ENCODE results near the gene EPC1. TPM values are rescaled to one million over a fixed set of nuclear protein-coding genes. Genes with fewer than 3 reads are reported as not detected.
"Not testable (repeated sequence)": the region's sequence is repeated elsewhere in the genome, so short reads cannot be mapped to it uniquely, and the experiment has no call there.

Gene EPC1
- total RNA-seq, 1 donor from 2014 or later = 27.1 TPM

DNA sequence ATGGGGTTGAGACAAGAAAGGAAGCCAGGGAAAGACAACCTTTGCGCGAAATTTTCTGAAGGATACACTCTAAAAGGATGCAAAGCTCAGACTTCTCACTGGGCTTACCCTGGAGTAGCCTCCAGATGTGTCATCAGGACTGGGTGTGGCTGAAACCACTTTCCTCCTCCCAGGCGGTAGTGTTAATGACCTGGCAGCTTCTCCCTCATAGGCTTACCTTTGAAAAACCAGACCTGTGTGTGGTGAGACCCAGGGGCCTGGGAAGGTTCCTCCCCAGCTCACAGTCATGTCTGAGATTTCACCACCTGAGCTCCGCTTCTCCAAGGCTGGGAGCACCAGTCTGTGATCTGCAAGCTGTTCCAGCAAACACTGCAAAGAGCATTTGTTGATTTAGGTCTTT, 93.7 kb downstream of the EPC1 start:
- DNase-seq (ENCODE audit: low spot score) = no peak
- intact Hi-C loops (cut with DNase I) = loop anchor here (10.0 kb wide), 1 partner anchor 192 kb away; the partner anchor contains the start of gene CCDC7

GRCh38 chr10:32250489-32250888, 96.5 kb downstream of the EPC1 start:
- intact Hi-C loops (cut with DNase I) = loop anchor here (10.0 kb wide), 1 partner anchor 194 kb away; the partner anchor contains the start of gene CCDC7
- not testable (repeated sequence) for DNase-seq (ENCODE audit: low spot score)

DNA sequence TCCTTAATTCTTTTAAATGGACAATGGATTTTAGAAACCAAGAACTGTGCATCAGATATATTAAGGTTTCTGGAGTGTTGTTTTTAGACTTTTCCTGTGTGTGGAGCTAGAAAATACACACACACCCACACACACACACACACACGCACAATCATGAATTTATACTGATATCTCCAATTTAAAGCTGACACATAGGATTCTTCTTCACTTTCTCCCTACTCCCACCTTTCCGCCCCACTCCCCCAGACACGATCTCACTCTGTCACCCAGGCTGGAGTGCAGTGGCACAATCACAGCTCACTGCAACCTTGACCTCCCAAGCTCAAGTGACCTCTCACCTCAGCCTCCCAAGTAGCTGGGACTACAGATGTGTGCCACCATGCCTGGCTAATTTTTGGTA, 100.3 kb downstream of the EPC1 start:
- intact Hi-C loops (cut with DNase I) = no loop called here
- DNase-seq (ENCODE audit: low spot score) = no peak

DNA sequence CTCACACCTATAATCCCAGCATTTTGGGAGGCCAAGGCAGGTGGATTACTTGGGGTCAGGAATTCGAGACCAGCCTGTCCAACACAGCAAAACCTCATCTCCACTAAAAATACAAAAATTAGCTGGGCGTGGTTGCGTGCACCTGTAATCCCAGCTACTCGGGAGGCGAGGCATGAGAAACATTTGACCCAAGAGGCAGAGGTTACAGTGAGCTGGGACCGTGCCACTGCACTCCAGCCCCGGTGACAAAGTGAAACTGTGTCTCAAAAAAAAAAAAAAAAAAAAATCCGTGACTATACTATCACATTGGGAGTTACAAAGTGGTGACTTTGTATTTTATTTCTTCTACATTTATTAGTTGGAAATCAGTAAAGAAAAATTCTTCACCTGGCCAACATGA, 101.2 kb downstream of the EPC1 start:
- DNase-seq (ENCODE audit: low spot score) = no peak
- intact Hi-C loops (cut with DNase I) = no loop called here

DNA sequence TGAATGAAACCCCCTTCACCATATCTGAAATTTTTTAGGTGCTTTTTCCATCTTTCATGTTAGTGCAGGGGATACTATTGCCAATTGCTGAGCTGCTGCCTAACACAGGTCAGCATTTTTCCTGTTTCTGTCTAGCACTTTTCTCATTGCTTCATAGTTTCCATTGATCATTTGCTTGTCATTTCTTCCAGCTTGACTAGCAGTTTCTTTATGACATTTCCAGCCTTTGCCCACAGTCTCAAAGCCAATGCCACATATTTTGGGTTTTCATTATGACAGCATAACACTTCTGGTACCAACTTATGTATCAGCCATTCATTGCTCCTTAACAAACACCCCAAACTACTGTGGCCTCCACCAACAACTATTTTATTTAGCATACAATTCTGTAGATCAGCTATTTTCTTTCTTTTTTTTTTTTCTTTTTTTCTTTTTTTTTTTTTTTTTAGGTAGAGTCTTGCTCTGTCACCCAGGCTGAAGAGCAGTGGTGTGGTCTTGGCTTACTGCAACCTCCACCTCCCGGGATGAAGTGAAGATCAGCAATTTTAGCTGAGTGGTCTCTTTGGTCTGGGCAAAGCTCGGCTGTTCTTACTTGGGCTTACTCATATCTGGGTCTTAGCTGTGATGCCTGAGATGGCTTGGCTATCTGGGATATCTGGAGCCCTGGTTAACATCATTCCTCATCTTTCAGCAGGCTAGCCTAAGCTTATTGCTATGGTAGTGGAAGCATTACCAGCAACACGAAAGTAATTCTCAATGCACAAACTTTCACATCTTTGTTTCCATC, 102.3 kb downstream of the EPC1 start:
- intact Hi-C loops (cut with DNase I) = no loop called here
- no peak for DNase-seq (ENCODE audit: low spot score)

- DNase-seq (ENCODE audit: low spot score) = no peak
- intact Hi-C loops (cut with DNase I) = no loop called here
These were observed 102.9 kb downstream of the EPC1 start for GRCh38 chr10:32244011-32244410.

GRCh38 chr10:32241946-32242345, 105.0 kb downstream of the EPC1 start:
- intact Hi-C loops (cut with DNase I) = no loop called here
- no peak for DNase-seq (ENCODE audit: low spot score)

DNA sequence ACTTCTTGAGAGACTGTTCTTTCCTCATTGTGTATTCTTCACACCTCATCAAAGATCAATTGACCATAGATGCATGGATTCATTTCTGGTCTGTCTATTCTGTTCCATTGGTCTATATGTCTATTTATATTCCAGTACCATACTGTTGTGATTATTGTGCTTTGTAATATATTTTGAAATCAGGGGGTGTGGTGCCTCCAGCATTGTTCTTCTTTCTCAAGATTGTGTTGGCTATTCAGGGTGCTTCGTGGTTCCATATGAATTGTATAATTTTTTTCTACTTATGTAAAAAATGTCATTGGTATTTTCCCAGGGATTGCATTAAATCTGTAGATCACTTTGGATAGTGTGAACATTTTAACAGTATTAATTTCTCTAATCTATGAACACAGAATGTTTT, 106.5 kb downstream of the EPC1 start:
- intact Hi-C loops (cut with DNase I) = no loop called here
- DNase-seq (ENCODE audit: low spot score) = no peak

DNA sequence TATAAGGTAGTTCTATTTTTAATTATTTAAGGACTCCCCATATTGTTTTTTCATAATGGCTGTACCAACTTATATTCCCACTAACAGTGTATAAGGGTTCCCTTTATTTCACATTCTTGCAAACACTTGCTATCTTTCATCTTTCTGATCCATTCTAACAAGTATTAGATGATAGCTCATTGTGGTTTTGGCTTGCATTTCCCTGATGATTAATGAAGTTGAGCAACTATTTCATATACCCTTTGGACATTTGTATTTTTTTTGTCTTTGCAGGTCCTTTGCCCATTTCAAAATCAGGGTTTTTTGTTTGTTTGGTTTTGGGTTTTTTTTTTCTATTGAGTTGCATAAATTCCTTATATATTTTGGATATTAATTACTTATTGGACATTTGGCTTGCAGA, 107.2 kb downstream of the EPC1 start:
- intact Hi-C loops (cut with DNase I) = no loop called here

GRCh38 chr10:32237644-32238345, 109.2 kb downstream of the EPC1 start:
- no peak for DNase-seq (ENCODE audit: low spot score)
- intact Hi-C loops (cut with DNase I) = no loop called here

More for the DNA sequence above, 107.2 kb downstream of the EPC1 start:
- no peak for DNase-seq (ENCODE audit: low spot score)

- intact Hi-C loops (cut with DNase I) = no loop called here
- no peak for DNase-seq (ENCODE audit: low spot score)
These were observed 112.5 kb downstream of the EPC1 start for GRCh38 chr10:32234471-32234870.

DNA sequence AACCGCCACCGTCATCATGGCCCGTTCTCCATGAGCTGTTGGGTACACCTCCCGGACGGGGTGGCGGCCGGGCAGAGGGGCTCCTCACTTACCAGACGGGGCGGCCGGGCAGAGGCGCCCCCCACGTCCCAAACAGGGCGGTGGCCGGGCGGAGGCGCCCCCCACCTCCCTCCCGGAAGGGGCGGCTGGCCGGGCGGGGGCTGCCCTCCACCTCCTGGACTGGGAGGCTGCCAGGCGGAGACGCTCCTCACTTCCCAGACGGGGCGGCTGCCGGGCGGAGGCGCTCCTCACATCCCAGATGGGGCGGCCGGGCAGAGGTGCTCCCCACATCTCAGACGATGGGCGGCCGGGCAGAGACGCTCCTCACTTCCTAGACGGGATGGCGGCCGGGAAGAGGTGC, 113.6 kb downstream of the EPC1 start:
- intact Hi-C loops (cut with DNase I); DNase-seq (ENCODE audit: low spot score): not testable (repeated sequence)

GRCh38 chr10:32232378-32232777, 114.6 kb downstream of the EPC1 start:
- DNase-seq (ENCODE audit: low spot score) = no peak
- intact Hi-C loops (cut with DNase I) = no loop called here

DNA sequence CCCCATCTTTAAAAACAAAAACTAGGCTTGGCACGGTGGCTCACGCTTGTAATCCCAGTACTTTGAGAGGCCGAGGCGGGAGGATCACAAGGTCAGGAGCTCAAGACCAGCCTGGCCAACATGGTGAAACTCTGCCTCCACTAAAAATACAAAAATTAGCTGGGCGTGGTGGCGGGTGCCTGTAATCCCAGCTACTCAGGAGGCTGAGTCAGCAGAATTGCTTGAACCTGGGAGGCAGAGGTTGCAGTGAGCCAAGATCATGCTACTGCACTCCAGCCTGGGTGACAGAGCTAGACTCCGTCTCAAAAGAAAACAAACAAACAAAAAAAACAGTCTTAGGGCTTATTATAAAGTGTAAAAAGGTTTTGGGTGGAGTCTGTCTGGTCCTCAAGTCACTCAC, 117.2 kb downstream of the EPC1 start:
- DNase-seq (ENCODE audit: low spot score); intact Hi-C loops (cut with DNase I): not testable (repeated sequence)

DNA sequence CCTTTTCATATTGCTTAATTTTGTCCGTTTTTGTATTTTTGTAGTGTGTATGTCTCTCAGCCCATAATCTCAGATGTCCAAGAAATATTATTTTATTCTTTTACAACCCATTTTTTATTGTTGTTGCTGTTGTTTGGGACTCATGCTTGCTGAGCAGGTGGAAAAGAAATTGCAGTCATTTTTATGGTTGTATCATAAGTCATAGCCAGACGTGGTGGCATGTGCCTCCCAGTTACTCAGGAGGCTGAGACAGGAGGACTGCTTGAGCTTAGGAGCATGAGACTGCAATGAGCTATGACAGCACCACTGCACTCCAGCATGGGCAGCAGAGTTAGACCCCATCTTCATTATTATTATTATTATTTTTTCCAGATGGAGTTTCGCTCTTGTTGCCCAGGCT, 117.8 kb downstream of the EPC1 start:
- no peak for DNase-seq (ENCODE audit: low spot score)
- intact Hi-C loops (cut with DNase I) = no loop called here

- DNase-seq (ENCODE audit: low spot score) = no peak
- intact Hi-C loops (cut with DNase I) = no loop called here
These were observed 119.2 kb downstream of the EPC1 start for GRCh38 chr10:32227802-32228201.

GRCh38 chr10:32226624-32227023, 120.3 kb downstream of the EPC1 start:
- no peak for DNase-seq (ENCODE audit: low spot score)
- intact Hi-C loops (cut with DNase I) = no loop called here

- intact Hi-C loops (cut with DNase I) = no loop called here
- no peak for DNase-seq (ENCODE audit: low spot score)
These were observed 121.0 kb downstream of the EPC1 start for GRCh38 chr10:32225976-32226375.

DNA sequence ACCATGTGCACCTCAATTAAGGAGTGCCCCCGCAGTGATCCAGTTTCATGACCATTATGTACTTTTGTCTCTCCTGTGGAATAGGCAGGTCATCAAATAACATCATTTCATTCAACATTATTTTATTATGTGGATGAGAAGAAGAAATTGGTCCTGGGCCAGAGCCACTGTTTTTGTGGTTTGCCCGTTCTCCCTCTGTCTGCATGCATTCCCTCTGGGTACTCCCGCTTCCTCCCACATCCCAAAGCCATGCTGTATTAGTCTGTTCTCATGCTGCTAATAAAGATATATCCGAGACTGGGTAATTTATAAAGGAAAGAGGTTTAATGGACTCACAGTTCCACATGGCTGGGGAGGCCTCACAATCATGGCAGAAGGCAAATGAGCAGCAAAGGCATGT, 124.6 kb downstream of the EPC1 start:
- DNase-seq (ENCODE audit: low spot score); intact Hi-C loops (cut with DNase I): not testable (repeated sequence)

DNA sequence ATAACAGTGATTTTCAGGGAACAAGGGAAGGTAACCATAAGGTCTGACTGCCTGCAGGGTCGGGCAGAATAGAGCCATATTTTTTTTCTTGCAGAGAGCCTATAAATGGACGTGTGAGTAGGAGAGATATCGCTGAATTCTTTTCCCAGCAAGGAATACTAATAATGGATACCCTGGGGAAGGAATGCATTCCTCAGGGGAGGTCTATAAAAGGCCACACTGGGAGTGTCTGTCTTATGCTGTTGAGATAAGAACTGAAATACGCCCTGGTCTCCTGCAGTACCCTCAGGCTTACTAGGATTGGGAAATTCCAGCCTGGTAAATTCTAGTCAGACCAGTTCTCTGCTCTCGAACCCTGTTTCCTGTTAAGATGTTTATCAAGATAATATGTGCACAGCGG, 127.8 kb downstream of the EPC1 start:
- intact Hi-C loops (cut with DNase I) = not testable (repeated sequence)

More for the DNA sequence above, 127.8 kb downstream of the EPC1 start:
- DNase-seq (ENCODE audit: low spot score) = not testable (repeated sequence)

Data from cardiac septum (tissue), 1 donor.